ENCODE measurements around the gene MYOZ2. TPM values are rescaled to one million over a fixed set of nuclear protein-coding genes. Genes with fewer than 3 reads are reported as not detected.

The MYOZ2 gene
- total RNA-seq, 2 donors from 2014 or later, result not detected

GRCh38 chr4:119162174-119162573 is 26.5 kb downstream of the MYOZ2 start:
- peaks cover 14% of the 10 kb centered on the region for H3K4me1 Mint-ChIP-seq
- no peaks in the 10 kb centered on the region for H3K9me3 Mint-ChIP-seq
- no peak overlapping the region for H3K4me3 Mint-ChIP-seq
- Histone ChIP-seq H3K4me1 (ENCODE audit: control insufficient read depth, insufficient read depth, low read length) (no peaks in the 10 kb centered on the region), H3K4me3 (ENCODE audit: low read length) (no peak overlapping the region), H3K27ac (ENCODE audit: low read depth, low read length) (no peak overlapping the region), H3K27me3 (ENCODE audit: control insufficient read depth, insufficient read depth, low read length, poor library complexity, severe bottlenecking) (no peaks in the 10 kb centered on the region), H3K9me3 (ENCODE audit: control insufficient read depth, low read length) (no peaks in the 10 kb centered on the region), H3K36me3 (ENCODE audit: control insufficient read depth, insufficient read depth, low read length) (no peaks in the 10 kb centered on the region), H3K9ac (ENCODE audit: extremely low read depth, low read length, poor library complexity, severe bottlenecking) (no peak overlapping the region)
- no peaks in the 10 kb centered on the region for H3K36me3 Mint-ChIP-seq (ENCODE audit: low read depth)
- peak; percentile 56 for DNase-seq
- 89 to 91% methylated on average over 4 to 5 of the region's 5 CpGs for WGBS, 2 experiments (ENCODE audit: insufficient coverage in 1 of 2, insufficient read length in 1 of 2)
- H3K27ac Mint-ChIP-seq, result no peak overlapping the region
- no peaks in the 10 kb centered on the region for H3K27me3 Mint-ChIP-seq (ENCODE audit: insufficient read depth)
- no peak for TF ChIP-seq CTCF (conservative IDR thresholded peaks at IDR 0.05)

GRCh38 chr4:119165767-119166166 is 30.1 kb downstream of the MYOZ2 start:
- Histone ChIP-seq H3K4me3 (ENCODE audit: low read length) (no peak overlapping the region), H3K36me3 (ENCODE audit: control insufficient read depth, insufficient read depth, low read length) (no peaks in the 10 kb centered on the region), H3K4me1 (ENCODE audit: control insufficient read depth, insufficient read depth, low read length) (no peaks in the 10 kb centered on the region), H3K9ac (ENCODE audit: extremely low read depth, low read length, poor library complexity, severe bottlenecking) (no peak overlapping the region), H3K27ac (ENCODE audit: low read depth, low read length) (no peak overlapping the region), H3K9me3 (ENCODE audit: control insufficient read depth, low read length) (no peaks in the 10 kb centered on the region), H3K27me3 (ENCODE audit: control insufficient read depth, insufficient read depth, low read length, poor library complexity, severe bottlenecking) (no peaks in the 10 kb centered on the region)
- H3K4me3 Mint-ChIP-seq, result no peak overlapping the region
- no peak overlapping the region for H3K27ac Mint-ChIP-seq
- H3K9me3 Mint-ChIP-seq, result no peaks in the 10 kb centered on the region
- DNase-seq, result no peak
- peaks cover 14% of the 10 kb centered on the region for H3K4me1 Mint-ChIP-seq
- H3K36me3 Mint-ChIP-seq (ENCODE audit: low read depth), result no peaks in the 10 kb centered on the region
- no peak for TF ChIP-seq CTCF (conservative IDR thresholded peaks at IDR 0.05)
- WGBS, 2 experiments (ENCODE audit: insufficient coverage in 1 of 2, insufficient read length in 1 of 2), result 67 to 86% methylated on average over 1 of the region's 3 CpGs
- H3K27me3 Mint-ChIP-seq (ENCODE audit: insufficient read depth), result no peaks in the 10 kb centered on the region

GRCh38 chr4:119170195-119170594 is 34.6 kb downstream of the MYOZ2 start:
- Histone ChIP-seq H3K27me3 (ENCODE audit: control insufficient read depth, insufficient read depth, low read length, poor library complexity, severe bottlenecking) (no peaks in the 10 kb centered on the region), H3K36me3 (ENCODE audit: control insufficient read depth, insufficient read depth, low read length) (no peaks in the 10 kb centered on the region), H3K4me3 (ENCODE audit: low read length) (no peak overlapping the region), H3K4me1 (ENCODE audit: control insufficient read depth, insufficient read depth, low read length) (no peaks in the 10 kb centered on the region), H3K9me3 (ENCODE audit: control insufficient read depth, low read length) (no peaks in the 10 kb centered on the region), H3K9ac (ENCODE audit: extremely low read depth, low read length, poor library complexity, severe bottlenecking) (no peak overlapping the region), H3K27ac (ENCODE audit: low read depth, low read length) (no peak overlapping the region)
- peak; percentile 56 for TF ChIP-seq CTCF (conservative IDR thresholded peaks at IDR 0.05)
- Mint-ChIP-seq H3K4me1 (no peaks in the 10 kb centered on the region), H3K27ac (no peak overlapping the region), H3K27me3 (ENCODE audit: insufficient read depth) (no peaks in the 10 kb centered on the region), H3K9me3 (peaks cover 4% of the 10 kb centered on the region), H3K36me3 (ENCODE audit: low read depth) (no peaks in the 10 kb centered on the region), H3K4me3 (no peak overlapping the region)
- no peak for DNase-seq
